ENCODE measurements around the gene LLGL1. TPM values are rescaled to one million over a fixed set of nuclear protein-coding genes. Genes with fewer than 3 reads are reported as not detected.

Gene LLGL1
- total RNA-seq, 4 donors from 2014 or later = 7.5 to 19.0 (median 15.4) TPM

- H3K36me3 ChIP-seq = peaks cover 0 to 6% (median 0%) of the 10 kb centered on the region in 3 donors
- peak overlapping the region; percentile 95 to 99 (median 98) for H3K27ac ChIP-seq
- TF ChIP-seq CTCF (IDR thresholded peaks at IDR 0.05) = no peak
- TF ChIP-seq POLR2A (IDR thresholded peaks at IDR 0.05) = no peak
- DNase-seq = peak; percentile 60 to 82 (median 71)
- H3K4me3 ChIP-seq = peak overlapping the region; percentile 89 to 96 (median 90)
- H3K27me3 ChIP-seq = no peaks in the 10 kb centered on the region
- no peaks in the 10 kb centered on the region for H3K9me3 ChIP-seq
- H3K4me1 ChIP-seq = peaks cover 0 to 58% (median 20%) of the 10 kb centered on the region in 4 donors
Observed at GRCh38 chr17:18184143-18185031, 41.0 kb upstream of the LLGL1 start.

- Histone ChIP-seq H3K9me3 (no peaks in the 10 kb centered on the region), H3K27ac (peak overlapping the region in 3 of 4 donors; percentile 13 to 99 (median 27)), H3K4me1 (peaks cover 0 to 68% (median 20%) of the 10 kb centered on the region in 4 donors), H3K36me3 (peaks cover 0 to 6% (median 0%) of the 10 kb centered on the region in 3 donors), H3K27me3 (no peaks in the 10 kb centered on the region), H3K4me3 (peak overlapping the region; percentile 5 to 92 (median 89))
- DNase-seq = no peak
- no peak for TF ChIP-seq POLR2A (IDR thresholded peaks at IDR 0.05)
- TF ChIP-seq CTCF (IDR thresholded peaks at IDR 0.05) = no peak
Observed at GRCh38 chr17:18185391-18185790, 40.0 kb upstream of the LLGL1 start.

- peak overlapping the region in 2 of 4 donors; percentile 13 to 27 for H3K27ac ChIP-seq
- H3K27me3 ChIP-seq = no peaks in the 10 kb centered on the region
- H3K36me3 ChIP-seq = peaks cover 0 to 6% (median 0%) of the 10 kb centered on the region in 3 donors
- TF ChIP-seq POLR2A (IDR thresholded peaks at IDR 0.05) (no peak), CTCF (IDR thresholded peaks at IDR 0.05) (no peak)
- peaks cover 0 to 74% (median 23%) of the 10 kb centered on the region in 4 donors for H3K4me1 ChIP-seq
- DNase-seq = no peak
- no peaks in the 10 kb centered on the region for H3K9me3 ChIP-seq
- H3K4me3 ChIP-seq = peak overlapping the region; percentile 5 to 92 (median 89)
Observed at GRCh38 chr17:18185832-18186626, 39.4 kb upstream of the LLGL1 start.

- H3K4me1 ChIP-seq = peaks cover 0 to 80% (median 26%) of the 10 kb centered on the region in 4 donors
Observed at GRCh38 chr17:18186627-18186982, 38.8 kb upstream of the LLGL1 start.

More at GRCh38 chr17:18186627-18186982, 38.8 kb upstream of the LLGL1 start:
- Histone ChIP-seq H3K9me3 (no peaks in the 10 kb centered on the region), H3K27me3 (no peaks in the 10 kb centered on the region), H3K27ac (no peak overlapping the region), H3K36me3 (peaks cover 0 to 8% (median 0%) of the 10 kb centered on the region in 3 donors), H3K4me3 (peak overlapping the region; percentile 5 to 92 (median 89))
- DNase-seq = no peak
- TF ChIP-seq CTCF (IDR thresholded peaks at IDR 0.05) (no peak), POLR2A (IDR thresholded peaks at IDR 0.05) (no peak)
